GM12878 (cell line): ENCODE results near the gene HTRA3. TPM values are rescaled to one million over a fixed set of nuclear protein-coding genes. Genes with fewer than 3 reads are reported as not detected.

ENCODE experiments used
- ATAC-seq: fragments of 200-7000 bp; cut with Tn5 transposase; 3 replicates; pipeline ENCODE4 v1.9.1; 2020; ENCODE audit warnings: mild to moderate bottlenecking, moderate library complexity
- BruUV-seq: library from RNA; stranded (reverse); fragments of 400-500 nt; replicated peaks from 2 replicates; lab custom pipeline; 2021; lab: Mats Ljungman, UMichigan
- CTCF ChIA-PET: fragments of 300-600 bp; sonication (Branson Sonifier 250); formaldehyde crosslinking; extraction: SDS; loops from one replicate; lab custom pipeline; 2021; ENCODE audit warnings: inconsistent platforms; lab: Yijun Ruan, JAX
- POLR2A ChIA-PET: fragments of 350-600 bp; formaldehyde crosslinking; extraction: SDS; loops from one replicate; lab custom pipeline; 2021; ENCODE audit warnings: inconsistent platforms; lab: Charles Lee
- RAD21 ChIA-PET: fragments of 300-600 bp; sonication (Branson Sonifier 250); formaldehyde crosslinking; loops from one replicate; lab custom pipeline; 2023; ENCODE audit warnings: antibody characterized with exemption; ENCODE audit not compliant: unreplicated experiment; lab: Charles Lee
- SMC1A ChIA-PET: fragments of 300-600 bp; sonication (Branson Sonifier 250); formaldehyde crosslinking; loops from one replicate; lab custom pipeline; 2023; ENCODE audit not compliant: unreplicated experiment, uncharacterized antibody; lab: Charles Lee
- DNase-seq: peaks from one replicate; pipeline ENCODE4 v3.0.0-alpha.2; 2011; ENCODE audit warnings: low read depth, low spot score
- FAIRE-seq: peaks from 3 replicates; lab custom pipeline; 2011; peaks lifted over from hg19 to GRCh38; lab: Jason Lieb, UNC
- H2AFZ ChIP-seq: 2 replicates; pipeline ENCODE4 v1.6.0; 2011; ENCODE audit warnings: low read depth, low read length, control low read depth; ENCODE audit not compliant: control insufficient read depth
- H3K27ac ChIP-seq: 2 replicates; pipeline ENCODE4 v1.5.1; 2011; ENCODE audit warnings: control low read depth; ENCODE audit not compliant: control insufficient read depth, insufficient read depth
- H3K27me3 ChIP-seq, 2 experiments: replicated peaks in 1 of 2; 2 replicates each; pipeline versions ENCODE4 v1.6.0 to v1.6.1; 2011; ENCODE audit warnings: low read length in 1 of 2; ENCODE audit not compliant: control insufficient read depth in 2 of 2, insufficient read depth in 2 of 2
- H3K36me3 ChIP-seq, 2 experiments: 2 replicates each; pipeline ENCODE4 v1.5.1; 2011; ENCODE audit warnings: low read length in 1 of 2; ENCODE audit not compliant: control insufficient read depth in 2 of 2, insufficient read depth in 2 of 2
- H3K4me1 ChIP-seq: 2 replicates; pipeline ENCODE4 v1.6.1; 2011; ENCODE audit warnings: mild to moderate bottlenecking, low read length, moderate library complexity, mixed read lengths; ENCODE audit not compliant: control insufficient read depth, insufficient read depth
- H3K4me2 ChIP-seq: 2 replicates; pipeline ENCODE4 v1.6.0; 2011; ENCODE audit warnings: control low read depth; ENCODE audit not compliant: control insufficient read depth, insufficient read depth
- H3K4me3 ChIP-seq: fragments of 200-600 bp; sonication (generic); 2 replicates; pipeline ENCODE4 v1.5.1; 2016
- H3K79me2 ChIP-seq: 2 replicates; pipeline ENCODE4 v1.6.0; 2011; ENCODE audit warnings: low read length; ENCODE audit not compliant: control insufficient read depth, insufficient read depth
- H3K9ac ChIP-seq: 2 replicates; pipeline ENCODE4 v1.8.0; 2011; ENCODE audit warnings: low read length, control low read depth, mixed read lengths; ENCODE audit not compliant: control insufficient read depth, insufficient read depth
- H3K9me3 ChIP-seq: replicated peaks from 3 replicates; pipeline ENCODE4 v1.5.1; 2011; ENCODE audit warnings: mild to moderate bottlenecking, low read length; ENCODE audit not compliant: control insufficient read depth, insufficient read depth
- H4K20me1 ChIP-seq: 2 replicates; pipeline ENCODE4 v1.6.0; 2011; ENCODE audit not compliant: control insufficient read depth, insufficient read depth
- BHLHE40 ChIP-seq, 2 experiments: fragments of 450-650 bp in 1 of 2; IDR thresholded peaks; 2 replicates each; pipeline ENCODE4 v1.6.1; 2011 to 2017; ENCODE audit warnings: low read depth in 2 of 2, borderline replicate concordance in 1 of 2, improper control_type of control experiment in 1 of 2, low read length in 1 of 2, mild to moderate bottlenecking in 1 of 2
- MYC ChIP-seq: IDR thresholded peaks from 2 replicates; pipeline ENCODE4 v1.6.1; 2011; ENCODE audit warnings: mild to moderate bottlenecking, low read length, moderate library complexity, inconsistent platforms; ENCODE audit not compliant: insufficient read depth, insufficient replicate concordance, insufficient read length, severe bottlenecking
- YBX1 ChIP-seq: fragments of 450-650 bp; IDR thresholded peaks from 2 replicates; pipeline ENCODE4 v1.6.1; 2016; ENCODE audit warnings: antibody characterized with exemption
- ZBTB33 ChIP-seq: fragments of 450-650 bp; IDR thresholded peaks from 2 replicates; pipeline ENCODE4 v1.6.1; 2017; ENCODE audit warnings: mild to moderate bottlenecking
- WGBS: methylation state at CpG from one replicate; pipeline ENCODE4 v1.1.6; 2016; ENCODE audit warnings: low lambda C conversion rate; ENCODE audit not compliant: insufficient replicate concordance, insufficient coverage; ENCODE audit errors: missing lambda C conversion rate; 5-methylcytosine and 5-hydroxymethylcytosine counted together
- in situ Hi-C: fragments of 300-500 bp; cut with MboI; formaldehyde crosslinking; loops from 9 replicates; pipeline ENCODE4 v1.14.3; 2018; ENCODE audit warnings: mixed read lengths
- intact Hi-C: fragments of 100-400 bp; cut with micrococcal nuclease; formaldehyde crosslinking; loops from one replicate; pipeline ENCODE4 v1.14.2; 2022; ENCODE audit not compliant: unreplicated experiment
- polyA plus RNA-seq, 11 experiments: library from polyadenylated mRNA; depleted of rRNA in 4 of 11; unstranded in 6 of 11; stranded (reverse) in 5 of 11; fragments of >200 nt; fragmentation: Nextera tagmentation in 4 of 11; fragmentation: Illumina TruSeq in 1 of 11; extraction: Ambion mirVana in 4 of 11; extraction: Trizol in 1 of 11; gene quantifications; 1 replicate in 1 of 11; 2 replicates in 10 of 11; pipeline versions ENCODE4 v1.2.1 to v1.2.3, GENCODE V29; 2011 to 2016; ENCODE audit warnings: inconsistent platforms in 2 of 11, missing spikeins in 2 of 11, low read depth in 1 of 11
- total RNA-seq, 4 experiments: library from RNA; depleted of rRNA in 3 of 4; stranded (reverse); fragments of >200 nt in 3 of 4; fragmentation: Illumina TruSeq in 1 of 4; extraction: Trizol in 1 of 4; gene quantifications; 2 replicates each; pipeline versions ENCODE4 v1.2.1 to v1.2.3, GENCODE V29; 2013 to 2021
- TF ChIP-seq, protein P1 (sequence below): fragments of 450-650 bp; formaldehyde crosslinking; IDR thresholded peaks from 2 replicates; pipeline ENCODE4 v1.4.0; 2020; ENCODE audit warnings: mild to moderate bottlenecking, moderate library complexity

Gene HTRA3
- total and polyA plus RNA-seq, 10 of the 15 experiments (the other 5 are each of a cell fraction or from before 2014, with no cell fraction given) = 0.04 to 1.2 (median 0.08) TPM; not detected in 7

DNA sequence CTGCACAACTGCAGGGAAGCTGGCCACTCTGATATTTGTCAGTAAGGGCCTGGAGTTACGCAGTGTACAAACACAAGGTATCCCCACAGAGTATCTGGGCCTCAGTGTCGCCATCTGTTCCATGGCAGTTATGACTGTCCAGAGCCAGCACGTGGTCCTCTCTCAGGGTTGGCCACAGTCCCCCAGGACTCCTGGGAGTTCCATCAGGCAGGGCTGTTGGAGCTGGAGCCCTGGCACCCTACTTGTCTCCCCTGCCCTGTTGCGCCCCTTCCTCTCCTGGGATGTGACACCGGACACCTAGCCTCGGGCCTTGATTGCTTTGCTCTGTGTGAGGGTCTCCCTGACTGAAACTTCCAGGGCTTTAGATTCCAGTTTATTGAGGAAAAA, 8.4 kb downstream of the HTRA3 start (continued):
- TF ChIP-seq, protein P1, sequence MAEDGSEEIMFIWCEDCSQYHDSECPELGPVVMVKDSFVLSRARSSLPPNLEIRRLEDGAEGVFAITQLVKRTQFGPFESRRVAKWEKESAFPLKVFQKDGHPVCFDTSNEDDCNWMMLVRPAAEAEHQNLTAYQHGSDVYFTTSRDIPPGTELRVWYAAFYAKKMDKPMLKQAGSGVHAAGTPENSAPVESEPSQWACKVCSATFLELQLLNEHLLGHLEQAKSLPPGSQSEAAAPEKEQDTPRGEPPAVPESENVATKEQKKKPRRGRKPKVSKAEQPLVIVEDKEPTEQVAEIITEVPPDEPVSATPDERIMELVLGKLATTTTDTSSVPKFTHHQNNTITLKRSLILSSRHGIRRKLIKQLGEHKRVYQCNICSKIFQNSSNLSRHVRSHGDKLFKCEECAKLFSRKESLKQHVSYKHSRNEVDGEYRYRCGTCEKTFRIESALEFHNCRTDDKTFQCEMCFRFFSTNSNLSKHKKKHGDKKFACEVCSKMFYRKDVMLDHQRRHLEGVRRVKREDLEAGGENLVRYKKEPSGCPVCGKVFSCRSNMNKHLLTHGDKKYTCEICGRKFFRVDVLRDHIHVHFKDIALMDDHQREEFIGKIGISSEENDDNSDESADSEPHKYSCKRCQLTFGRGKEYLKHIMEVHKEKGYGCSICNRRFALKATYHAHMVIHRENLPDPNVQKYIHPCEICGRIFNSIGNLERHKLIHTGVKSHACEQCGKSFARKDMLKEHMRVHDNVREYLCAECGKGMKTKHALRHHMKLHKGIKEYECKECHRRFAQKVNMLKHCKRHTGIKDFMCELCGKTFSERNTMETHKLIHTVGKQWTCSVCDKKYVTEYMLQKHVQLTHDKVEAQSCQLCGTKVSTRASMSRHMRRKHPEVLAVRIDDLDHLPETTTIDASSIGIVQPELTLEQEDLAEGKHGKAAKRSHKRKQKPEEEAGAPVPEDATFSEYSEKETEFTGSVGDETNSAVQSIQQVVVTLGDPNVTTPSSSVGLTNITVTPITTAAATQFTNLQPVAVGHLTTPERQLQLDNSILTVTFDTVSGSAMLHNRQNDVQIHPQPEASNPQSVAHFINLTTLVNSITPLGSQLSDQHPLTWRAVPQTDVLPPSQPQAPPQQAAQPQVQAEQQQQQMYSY (CRISPR knock-in tag) = no peak
- TF ChIP-seq YBX1 (no peak), MYC (no peak)

- in situ Hi-C loops (no loop called here), intact Hi-C loops (no loop called here)
- no peaks in the 10 kb centered on the region for H4K20me1 ChIP-seq
- DNase-seq (no peak), ATAC-seq (no peak)
- H3K4me2 ChIP-seq = no peak overlapping the region
- POLR2A ChIA-PET = no interaction called here
- no TSS peak for BruUV-seq
- no peak overlapping the region for H2AFZ ChIP-seq
- H3K4me3 ChIP-seq = no peak overlapping the region
- H3K27me3 ChIP-seq = peaks cover 0 to 4% of the 10 kb centered on the region in 2 experiments; a peak in 2 of 4 replicates
- H3K36me3 ChIP-seq = no peaks in the 10 kb centered on the region
- H3K79me2 ChIP-seq = no peaks in the 10 kb centered on the region
- RAD21 ChIA-PET = no interaction called here
- no peaks in the 10 kb centered on the region for H3K9me3 ChIP-seq
- CTCF ChIA-PET = no interaction called here
- H3K27ac ChIP-seq = no peak overlapping the region
- WGBS = 7% methylated on average over 16 of the region's 17 CpGs
- SMC1A ChIA-PET = no interaction called here
- no peaks in the 10 kb centered on the region for H3K4me1 ChIP-seq
- no peak for TF ChIP-seq ZBTB33
- peak in 1 of 2 experiments; percentile 8; a peak in 1 of 4 replicates for TF ChIP-seq BHLHE40 (IDR thresholded peaks at IDR 0.05; ENCODE audit: borderline replicate concordance in 1 of 2, low read depth in 2 of 2, low read length in 1 of 2)
- TF ChIP-seq, all 136 proteins: peak for 1
- no peak for FAIRE-seq
- no peak overlapping the region for H3K9ac ChIP-seq
Observed at GRCh38 chr4:8278421-8279287, 9.1 kb downstream of the HTRA3 start.
